ENCODE data around the gene CDH4. TPM values are rescaled to one million over a fixed set of nuclear protein-coding genes. Genes with fewer than 3 reads are reported as not detected.

The CDH4 gene
- total RNA-seq, 1 donor from 2014 or later = 3.2 TPM

- no peaks in the 10 kb centered on the region for H3K36me3 ChIP-seq (ENCODE audit: insufficient read depth, low read length)
- H3K4me3 ChIP-seq (ENCODE audit: insufficient read depth, low read depth, low read length) = no peak overlapping the region
- DNase-seq (ENCODE audit: low read depth) (peak; percentile 13), FAIRE-seq (no peak)
- no peaks in the 10 kb centered on the region for H3K27me3 ChIP-seq (ENCODE audit: insufficient read depth, low read length)
- no peak overlapping the region for H3K27ac ChIP-seq (ENCODE audit: low read depth, low read length)
- Mint-ChIP-seq H3K4me1 (ENCODE audit: low read depth, unreplicated experiment) (peaks cover 4% of the 10 kb centered on the region), H3K27ac (ENCODE audit: unreplicated experiment) (no peak overlapping the region), H3K9me3 (ENCODE audit: unreplicated experiment) (peaks cover 6% of the 10 kb centered on the region), H3K27me3 (ENCODE audit: low read depth, unreplicated experiment) (peaks cover 26% of the 10 kb centered on the region), H3K4me3 (ENCODE audit: unreplicated experiment) (no peak overlapping the region), H3K36me3 (ENCODE audit: low read depth, unreplicated experiment) (peaks cover 5% of the 10 kb centered on the region)
- no peaks in the 10 kb centered on the region for H3K79me2 ChIP-seq (ENCODE audit: insufficient read depth, low read length)
- H3K9me3 ChIP-seq (ENCODE audit: insufficient read depth, low read depth, low read length) = no peaks in the 10 kb centered on the region
- H3K4me2 ChIP-seq (ENCODE audit: low read length) = no peak overlapping the region
- H4K20me1 ChIP-seq (ENCODE audit: insufficient read depth, low read length) = peaks cover 6% of the 10 kb centered on the region
- no peak overlapping the region for H3K9ac ChIP-seq (ENCODE audit: low read length)
- H2AFZ ChIP-seq (ENCODE audit: low read depth, low read length) = no peak overlapping the region
- no peak for TF ChIP-seq EZH2 (IDR thresholded peaks at IDR 0.05; ENCODE audit: insufficient read depth, low read length)
- H3K4me1 ChIP-seq (ENCODE audit: insufficient read depth, low read length) = no peaks in the 10 kb centered on the region
Observed at GRCh38 chr20:61861054-61861841, 609.2 kb downstream of the CDH4 start.

- TF ChIP-seq EZH2 (IDR thresholded peaks at IDR 0.05; ENCODE audit: insufficient read depth, low read length) = no peak
- no peak overlapping the region for H3K4me3 ChIP-seq (ENCODE audit: insufficient read depth, low read depth, low read length)
- DNase-seq (ENCODE audit: low read depth) (no peak), FAIRE-seq (no peak)
- H3K4me1 ChIP-seq (ENCODE audit: insufficient read depth, low read length) = no peaks in the 10 kb centered on the region
- Mint-ChIP-seq H3K36me3 (ENCODE audit: low read depth, unreplicated experiment) (peaks cover 5% of the 10 kb centered on the region), H3K27me3 (ENCODE audit: low read depth, unreplicated experiment) (peaks cover 32% of the 10 kb centered on the region), H3K4me1 (ENCODE audit: low read depth, unreplicated experiment) (peaks cover 4% of the 10 kb centered on the region), H3K27ac (ENCODE audit: unreplicated experiment) (no peak overlapping the region), H3K4me3 (ENCODE audit: unreplicated experiment) (no peak overlapping the region), H3K9me3 (ENCODE audit: unreplicated experiment) (peaks cover 6% of the 10 kb centered on the region)
- no peaks in the 10 kb centered on the region for H3K36me3 ChIP-seq (ENCODE audit: insufficient read depth, low read length)
- H4K20me1 ChIP-seq (ENCODE audit: insufficient read depth, low read length) = peaks cover 6% of the 10 kb centered on the region
- H3K27ac ChIP-seq (ENCODE audit: low read depth, low read length) = no peak overlapping the region
- no peak overlapping the region for H3K4me2 ChIP-seq (ENCODE audit: low read length)
- H2AFZ ChIP-seq (ENCODE audit: low read depth, low read length) = no peak overlapping the region
- H3K79me2 ChIP-seq (ENCODE audit: insufficient read depth, low read length) = no peaks in the 10 kb centered on the region
- no peak overlapping the region for H3K9ac ChIP-seq (ENCODE audit: low read length)
- H3K9me3 ChIP-seq (ENCODE audit: insufficient read depth, low read depth, low read length) = no peaks in the 10 kb centered on the region
- no peaks in the 10 kb centered on the region for H3K27me3 ChIP-seq (ENCODE audit: insufficient read depth, low read length)
Observed at GRCh38 chr20:61861858-61862257, 609.8 kb downstream of the CDH4 start.

DNA sequence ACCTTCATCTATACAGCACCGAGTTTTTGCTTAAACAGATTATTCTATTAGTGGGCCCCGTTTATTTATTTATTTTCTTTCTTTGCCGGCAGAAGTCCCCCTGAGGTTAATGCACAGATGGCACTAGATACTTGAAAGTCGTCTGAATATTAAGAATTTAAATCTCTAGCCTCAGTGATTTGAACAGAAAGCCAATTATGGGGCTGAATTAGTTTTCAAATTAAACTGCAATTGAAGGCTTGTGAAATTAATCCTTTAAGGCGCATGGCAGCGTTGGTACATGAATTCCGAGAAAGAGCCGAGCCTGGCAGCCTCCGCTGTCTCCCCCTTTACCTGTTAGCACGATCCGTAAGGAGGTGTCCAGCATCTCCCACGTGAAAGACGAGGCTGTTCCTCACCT, 610.8 kb downstream of the CDH4 start:
- no peak overlapping the region for H3K4me3 ChIP-seq (ENCODE audit: insufficient read depth, low read depth, low read length)
- H3K4me2 ChIP-seq (ENCODE audit: low read length) = no peak overlapping the region
- H3K27me3 ChIP-seq (ENCODE audit: insufficient read depth, low read length) = no peaks in the 10 kb centered on the region
- no peak overlapping the region for H3K9ac ChIP-seq (ENCODE audit: low read length)
- no peaks in the 10 kb centered on the region for H3K9me3 ChIP-seq (ENCODE audit: insufficient read depth, low read depth, low read length)
- Mint-ChIP-seq H3K27me3 (ENCODE audit: low read depth, unreplicated experiment) (peaks cover 38% of the 10 kb centered on the region), H3K4me3 (ENCODE audit: unreplicated experiment) (no peak overlapping the region), H3K36me3 (ENCODE audit: low read depth, unreplicated experiment) (peaks cover 5% of the 10 kb centered on the region), H3K4me1 (ENCODE audit: low read depth, unreplicated experiment) (peaks cover 4% of the 10 kb centered on the region), H3K27ac (ENCODE audit: unreplicated experiment) (no peak overlapping the region), H3K9me3 (ENCODE audit: unreplicated experiment) (peaks cover 6% of the 10 kb centered on the region)
- H3K27ac ChIP-seq (ENCODE audit: low read depth, low read length) = no peak overlapping the region
- FAIRE-seq = no peak
- H3K79me2 ChIP-seq (ENCODE audit: insufficient read depth, low read length) = no peaks in the 10 kb centered on the region
- H3K36me3 ChIP-seq (ENCODE audit: insufficient read depth, low read length) = no peaks in the 10 kb centered on the region
- no peak for TF ChIP-seq EZH2 (IDR thresholded peaks at IDR 0.05; ENCODE audit: insufficient read depth, low read length)
- TF ChIP-seq CTCF (IDR thresholded peaks at IDR 0.05; ENCODE audit: insufficient read depth, low read depth, low read length) = no peak
- no peak for DNase-seq (ENCODE audit: low read depth)
- H3K4me1 ChIP-seq (ENCODE audit: insufficient read depth, low read length) = no peaks in the 10 kb centered on the region
- peaks cover 6% of the 10 kb centered on the region for H4K20me1 ChIP-seq (ENCODE audit: insufficient read depth, low read length)
- H2AFZ ChIP-seq (ENCODE audit: low read depth, low read length) = no peak overlapping the region

All from astrocyte (in vitro differentiated cells and primary cell).